Middle frontal gyrus (tissue), 1 donor: ENCODE data around the gene PTPN23.
"Not testable (repeated sequence)": the region's sequence is repeated elsewhere in the genome, so short reads cannot be mapped to it uniquely, and the experiment has no call there.

Source experiments
- DNase-seq: peaks from one replicate; pipeline ENCODE4 v3.0.0-alpha.2; 2015; ENCODE audit warnings: low spot score; ENCODE audit errors: extremely low spot score

PTPN23 gene

GRCh38 chr3:47370020-47370419, 10.8 kb upstream of the PTPN23 start:
- not testable (repeated sequence) for DNase-seq

GRCh38 chr3:47370887-47371697, 9.7 kb upstream of the PTPN23 start:
- DNase-seq = no peak

GRCh38 chr3:47374587-47374986, 6.2 kb upstream of the PTPN23 start:
- DNase-seq = no peak

GRCh38 chr3:47376393-47376792, 4.4 kb upstream of the PTPN23 start:
- no peak for DNase-seq

- DNase-seq = no peak
Observed at GRCh38 chr3:47377186-47377585, 3.6 kb upstream of the PTPN23 start.

- no peak for DNase-seq
Observed at GRCh38 chr3:47378869-47379268, 2.0 kb upstream of the PTPN23 start.

GRCh38 chr3:47379411-47379899, 1.4 kb upstream of the PTPN23 start:
- no peak for DNase-seq

- DNase-seq = no peak
Observed at GRCh38 chr3:47380026-47380600, 708 bp upstream of the PTPN23 start.

- DNase-seq = peak; percentile 58
Observed at GRCh38 chr3:47381317-47382157, 716 bp downstream of the PTPN23 start.

- no peak for DNase-seq
Observed at GRCh38 chr3:47384425-47384824, 3.6 kb downstream of the PTPN23 start.

GRCh38 chr3:47385007-47385406, 4.2 kb downstream of the PTPN23 start:
- DNase-seq = no peak

GRCh38 chr3:47385796-47386195, 5.0 kb downstream of the PTPN23 start:
- DNase-seq = no peak

- no peak for DNase-seq
Observed at GRCh38 chr3:47392933-47393332, 12.1 kb downstream of the PTPN23 start.

GRCh38 chr3:47394140-47394870, 13.5 kb downstream of the PTPN23 start:
- no peak for DNase-seq

GRCh38 chr3:47394881-47395280, 14.1 kb downstream of the PTPN23 start:
- no peak for DNase-seq

- no peak for DNase-seq
Observed at GRCh38 chr3:47398228-47398627, 17.4 kb downstream of the PTPN23 start.

GRCh38 chr3:47399016-47399415, 18.2 kb downstream of the PTPN23 start:
- DNase-seq = no peak

- DNase-seq = no peak
Observed at GRCh38 chr3:47399531-47400270, 18.9 kb downstream of the PTPN23 start.

- DNase-seq = no peak
Observed at GRCh38 chr3:47404431-47404876, 23.6 kb downstream of the PTPN23 start.

GRCh38 chr3:47404955-47405790, 24.4 kb downstream of the PTPN23 start:
- no peak for DNase-seq
